ENCODE results near the gene FH.

Gene FH

GRCh38 chr1:241518476-241519307 lies 863 bp downstream of the FH start:
- TF ChIP-seq CTCF (conservative IDR thresholded peaks at IDR 0.05; ENCODE audit: low read length), result no peak
- TF ChIP-seq EZH2phosphoT487 (IDR thresholded peaks at IDR 0.05; ENCODE audit: borderline replicate concordance), result no peak
- Histone ChIP-seq H3K9ac (ENCODE audit: low read depth, low read length, poor library complexity, severe bottlenecking) (peak overlapping the region; percentile 79), H3K9me2 (replicated peaks; ENCODE audit: low read depth, low read length) (no peaks in the 10 kb centered on the region), H3K4me3 (ENCODE audit: low read length, poor library complexity, severe bottlenecking) (peak overlapping the region; percentile 89), H3K4me2 (ENCODE audit: low read depth, low read length, poor library complexity, severe bottlenecking) (peak overlapping the region; percentile 92), H3K27me3 (ENCODE audit: insufficient read depth, low read length, poor library complexity, severe bottlenecking) (peaks cover 28% of the 10 kb centered on the region), H3K36me3 (ENCODE audit: insufficient read depth, low read length) (no peaks in the 10 kb centered on the region), H3K9me3 (ENCODE audit: insufficient read depth, low read depth, low read length) (no peaks in the 10 kb centered on the region), H3K79me2 (ENCODE audit: insufficient read depth, low read length) (peaks cover 38% of the 10 kb centered on the region), H3K4me1 (ENCODE audit: insufficient read depth, low read length, poor library complexity, severe bottlenecking) (peaks cover 20% of the 10 kb centered on the region), H2AFZ (ENCODE audit: low read length) (peak overlapping the region; percentile 91), H3F3A (ENCODE audit: low read depth) (no peaks in the 10 kb centered on the region), H4K20me1 (ENCODE audit: insufficient read depth, low read length, poor library complexity, severe bottlenecking) (peaks cover 29% of the 10 kb centered on the region)

- Histone ChIP-seq H3K9me3 (ENCODE audit: insufficient read depth, low read depth, low read length) (no peaks in the 10 kb centered on the region), H3K4me3 (ENCODE audit: low read length, poor library complexity, severe bottlenecking) (no peak overlapping the region), H3K27me3 (ENCODE audit: insufficient read depth, low read length, poor library complexity, severe bottlenecking) (no peaks in the 10 kb centered on the region), H3K9ac (ENCODE audit: low read depth, low read length, poor library complexity, severe bottlenecking) (no peak overlapping the region), H3K4me2 (ENCODE audit: low read depth, low read length, poor library complexity, severe bottlenecking) (peak overlapping the region; percentile 51), H3F3A (ENCODE audit: low read depth) (no peaks in the 10 kb centered on the region), H3K79me2 (ENCODE audit: insufficient read depth, low read length) (peaks cover 32% of the 10 kb centered on the region; the same call in 1 of the 2 replicates), H2AFZ (ENCODE audit: low read length) (no peak overlapping the region), H3K4me1 (ENCODE audit: insufficient read depth, low read length, poor library complexity, severe bottlenecking) (peaks cover 23% of the 10 kb centered on the region), H3K36me3 (ENCODE audit: insufficient read depth, low read length) (peaks cover 24% of the 10 kb centered on the region; the same call in 1 of the 2 replicates), H4K20me1 (ENCODE audit: insufficient read depth, low read length, poor library complexity, severe bottlenecking) (peaks cover 18% of the 10 kb centered on the region), H3K9me2 (replicated peaks; ENCODE audit: low read depth, low read length) (no peaks in the 10 kb centered on the region)
- TF ChIP-seq CTCF (conservative IDR thresholded peaks at IDR 0.05; ENCODE audit: low read length) (no peak), EZH2phosphoT487 (IDR thresholded peaks at IDR 0.05; ENCODE audit: borderline replicate concordance) (no peak)
Measured at GRCh38 chr1:241513378-241513777, 6.2 kb downstream of the FH start.

- no peak overlapping the region for H3K9ac ChIP-seq (ENCODE audit: low read depth, low read length, poor library complexity, severe bottlenecking)
- no peaks in the 10 kb centered on the region for H3K27me3 ChIP-seq (ENCODE audit: insufficient read depth, low read length, poor library complexity, severe bottlenecking)
- no peak overlapping the region for H3K4me3 ChIP-seq (ENCODE audit: low read length, poor library complexity, severe bottlenecking)
- no peaks in the 10 kb centered on the region for H3F3A ChIP-seq (ENCODE audit: low read depth)
- no peak overlapping the region for H3K4me2 ChIP-seq (ENCODE audit: low read depth, low read length, poor library complexity, severe bottlenecking)
- H4K20me1 ChIP-seq (ENCODE audit: insufficient read depth, low read length, poor library complexity, severe bottlenecking), result no peaks in the 10 kb centered on the region
- no peaks in the 10 kb centered on the region for H3K9me3 ChIP-seq (ENCODE audit: insufficient read depth, low read depth, low read length)
- no peaks in the 10 kb centered on the region for H3K9me2 ChIP-seq (replicated peaks; ENCODE audit: low read depth, low read length)
- peaks cover 79% of the 10 kb centered on the region; the same call in 1 of the 2 replicates for H3K36me3 ChIP-seq (ENCODE audit: insufficient read depth, low read length)
- H3K79me2 ChIP-seq (ENCODE audit: insufficient read depth, low read length), result 0 out of 2 replicates have a peak, but pooled peaks cover 6% of the 10 kb centered on the region
- peaks cover 2% of the 10 kb centered on the region for H3K4me1 ChIP-seq (ENCODE audit: insufficient read depth, low read length, poor library complexity, severe bottlenecking)
- no peak overlapping the region for H2AFZ ChIP-seq (ENCODE audit: low read length)
- TF ChIP-seq EZH2phosphoT487 (IDR thresholded peaks at IDR 0.05; ENCODE audit: borderline replicate concordance), result no peak
- no peak for TF ChIP-seq CTCF (conservative IDR thresholded peaks at IDR 0.05; ENCODE audit: low read length)
Measured at GRCh38 chr1:241507189-241507863, 12.2 kb downstream of the FH start.
